Diencephalon (tissue), 1 donor: Measurements from ENCODE around the gene DSC3. TPM values are rescaled to one million over a fixed set of nuclear protein-coding genes. Genes with fewer than 3 reads are reported as not detected.

Experiments used
- small RNA-seq: library from RNA; depleted of rRNA; stranded (forward); fragments of <200 nt; gene quantifications from one replicate; pipeline ENCODE3, GENCODE V24; 2014
- total RNA-seq: library from RNA; depleted of rRNA; stranded (reverse); fragments of >200 nt; gene quantifications from one replicate; pipeline ENCODE4 v1.2.3, GENCODE V29; 2014

Gene DSC3
- total RNA-seq, result 0.23 TPM

GRCh38 chr18:31042406-31043181 lies at the start of gene DSC3:
DSC3 (minus strand) TSS chr18:31042742; CDS start chr18:31042660, 82 bp downstream.

Small RNA genes within 50 kb of the gene (small RNA-seq; reads per million reads assigned to genes)
- gene RNU6-857P, result not detected

Other genes starting within 250 kb of the DSC3 start
- 4.2 TPM for gene DSC2, start 59.7 kb upstream of the DSC3 start, total RNA-seq
- not detected for gene DSC1, start 120.1 kb upstream of the DSC3 start, total RNA-seq